Naive thymus-derived CD4-positive, alpha-beta T cell (primary cell): ENCODE measurements around the gene TEX52. TPM values are rescaled to one million over a fixed set of nuclear protein-coding genes. Genes with fewer than 3 reads are reported as not detected.

ENCODE experiments used
- ATAC-seq: fragments of 150-1000 bp; cut with Tn5 transposase; 2 replicates; pipeline ENCODE4 v1.10.0; 2021; ENCODE audit warnings: mild to moderate bottlenecking, moderate library complexity
- CTCF ChIA-PET: fragments of 350-600 bp; sonication (Branson Sonifier 250); formaldehyde crosslinking; loops from one replicate; lab custom pipeline; 2021; ENCODE audit warnings: antibody characterized with exemption; lab: Charles Lee
- POLR2A ChIA-PET: fragments of 350-600 bp; sonication (Branson Sonifier 250); formaldehyde crosslinking; loops from one replicate; lab custom pipeline; 2021; ENCODE audit warnings: antibody characterized with exemption, inconsistent platforms; lab: Charles Lee
- DNase-seq, 9 donors: peaks; one replicate each; pipeline versions ENCODE4 v3.0.0 to v3.0.0-alpha.2; 2020 to 2022; ENCODE audit warnings: mixed read lengths in 1 of 9
- H3K27ac ChIP-seq: one replicate; pipeline ENCODE4 v1.7.0; 2013; ENCODE audit warnings: mild to moderate bottlenecking, low read depth, low read length, moderate library complexity
- H3K27me3 ChIP-seq, 2 donors: one replicate each; pipeline ENCODE4 v1.7.0; 2013; ENCODE audit warnings: low read length in 2 of 2, mild to moderate bottlenecking in 2 of 2, moderate library complexity in 2 of 2; ENCODE audit not compliant: control insufficient read depth in 2 of 2, insufficient read depth in 2 of 2
- H3K36me3 ChIP-seq, 3 experiments: 1 replicate in 2 of 3; 2 replicates in 1 of 3; pipeline ENCODE4 v1.7.0; 2013; ENCODE audit warnings: low read length in 3 of 3, mild to moderate bottlenecking in 3 of 3, moderate library complexity in 1 of 3; ENCODE audit not compliant: insufficient read depth in 3 of 3, control insufficient read depth in 2 of 3
- H3K4me1 ChIP-seq, 2 donors: one replicate each; pipeline ENCODE4 v1.7.0; 2013; ENCODE audit warnings: low read length in 2 of 2, mild to moderate bottlenecking in 2 of 2, moderate library complexity in 1 of 2; ENCODE audit not compliant: control insufficient read depth in 2 of 2, insufficient read depth in 2 of 2
- H3K4me3 ChIP-seq: 2 replicates; pipeline ENCODE4 v1.7.0; 2013; ENCODE audit warnings: mild to moderate bottlenecking, low read length
- H3K9me3 ChIP-seq, 3 experiments: 1 replicate in 2 of 3; 2 replicates in 1 of 3; pipeline ENCODE4 v1.7.0; 2013; ENCODE audit warnings: low read length in 3 of 3; ENCODE audit not compliant: control insufficient read depth in 2 of 3
- H3K27ac Mint-ChIP-seq, 9 donors: one replicate each; pipeline ENCODE4 v1.8.0; 2020 to 2022; ENCODE audit warnings: mixed read lengths in 9 of 9, mild to moderate bottlenecking in 8 of 9, moderate library complexity in 5 of 9, inconsistent platforms in 2 of 9
- H3K27me3 Mint-ChIP-seq, 5 donors: one replicate each; pipeline ENCODE4 v1.8.0; 2021 to 2022; ENCODE audit warnings: mixed read lengths in 5 of 5, mild to moderate bottlenecking in 1 of 5
- H3K36me3 Mint-ChIP-seq, 5 donors: one replicate each; pipeline ENCODE4 v1.8.0; 2020 to 2022; ENCODE audit warnings: mixed read lengths in 5 of 5, mild to moderate bottlenecking in 3 of 5, inconsistent platforms in 1 of 5
- H3K4me1 Mint-ChIP-seq, 7 donors: one replicate each; pipeline ENCODE4 v1.8.0; 2020 to 2022; ENCODE audit warnings: mixed read lengths in 7 of 7, mild to moderate bottlenecking in 3 of 7, inconsistent platforms in 1 of 7
- H3K4me3 Mint-ChIP-seq, 10 donors: one replicate each; pipeline ENCODE4 v1.8.0; 2020 to 2022; ENCODE audit warnings: mild to moderate bottlenecking in 10 of 10, mixed read lengths in 10 of 10, moderate library complexity in 6 of 10, inconsistent platforms in 2 of 10
- H3K9me3 Mint-ChIP-seq, 11 donors: one replicate each; pipeline ENCODE4 v1.8.0; 2020 to 2022; ENCODE audit warnings: mixed read lengths in 11 of 11, mild to moderate bottlenecking in 4 of 11, inconsistent platforms in 1 of 11, moderate library complexity in 1 of 11
- intact Hi-C, 2 donors: fragments of 100-400 bp; cut with micrococcal nuclease; formaldehyde crosslinking; loops; one replicate each; pipeline ENCODE4 v1.15.1; 2023
- polyA plus RNA-seq, 2 donors: library from polyadenylated mRNA; unstranded; fragments of 300-500 nt; fragmentation: Illumina TruSeq; gene quantifications; one replicate each; pipeline ENCODE4 v1.2.3, GENCODE V29; 2021
- total RNA-seq, 6 experiments: library from RNA in 5 of 6; stranded (reverse) in 5 of 6; gene quantifications; 1 replicate in 5 of 6; 2 replicates in 1 of 6; pipeline ENCODE4 v1.2.3 and lab custom pipeline; 2021 to 2026

The TEX52 gene
- total and polyA plus RNA-seq, 7 experiments from 2014 or later = not detected

GRCh38 chr12:2862876-2863275 is 6.0 kb upstream of the TEX52 start:
- Mint-ChIP-seq H3K9me3 (no peaks in the 10 kb centered on the region), H3K4me1 (peaks cover 0 to 6% (median 0%) of the 10 kb centered on the region in 7 donors), H3K36me3 (peaks cover 0 to 26% (median 6%) of the 10 kb centered on the region in 5 donors), H3K27me3 (no peaks in the 10 kb centered on the region), H3K27ac (peak overlapping the region in 1 of 9 donors; percentile 43), H3K4me3 (no peak overlapping the region)
- Histone ChIP-seq H3K4me3 (no peak overlapping the region), H3K27ac (no peak overlapping the region), H3K9me3 (no peaks in the 10 kb centered on the region), H3K4me1 (no peaks in the 10 kb centered on the region), H3K27me3 (no peaks in the 10 kb centered on the region), H3K36me3 (peaks cover 0 to 19% (median 0%) of the 10 kb centered on the region in 3 experiments)
- intact Hi-C loops = no loop called here
- POLR2A ChIA-PET = no interaction called here
- no peak for DNase-seq
- no peak for ATAC-seq
- CTCF ChIA-PET = no interaction called here

GRCh38 chr12:2860170-2860569 is 3.3 kb upstream of the TEX52 start:
- peaks cover 0 to 5% (median 0%) of the 10 kb centered on the region in 7 donors for H3K4me1 Mint-ChIP-seq
- Histone ChIP-seq H3K4me1 (no peaks in the 10 kb centered on the region), H3K27me3 (no peaks in the 10 kb centered on the region), H3K9me3 (no peaks in the 10 kb centered on the region), H3K4me3 (no peak overlapping the region), H3K36me3 (peaks cover 0 to 29% (median 0%) of the 10 kb centered on the region in 3 experiments), H3K27ac (no peak overlapping the region)
- H3K36me3 Mint-ChIP-seq = peaks cover 0 to 21% (median 12%) of the 10 kb centered on the region in 5 donors
- no peak overlapping the region for H3K4me3 Mint-ChIP-seq
- intact Hi-C loops = no loop called here
- peak overlapping the region in 2 of 9 donors; percentile 7 to 31 for H3K27ac Mint-ChIP-seq
- no peaks in the 10 kb centered on the region for H3K27me3 Mint-ChIP-seq
- H3K9me3 Mint-ChIP-seq = no peaks in the 10 kb centered on the region
- CTCF ChIA-PET = no interaction called here
- no peak for DNase-seq
- POLR2A ChIA-PET = no interaction called here
- ATAC-seq = no peak

- H3K4me1 ChIP-seq = no peaks in the 10 kb centered on the region
- ATAC-seq (no peak), DNase-seq (no peak)
- intact Hi-C loops = no loop called here
- Mint-ChIP-seq H3K36me3 (peaks cover 0 to 24% (median 9%) of the 10 kb centered on the region in 5 donors), H3K27me3 (no peaks in the 10 kb centered on the region), H3K9me3 (no peaks in the 10 kb centered on the region), H3K27ac (no peak overlapping the region), H3K4me1 (peaks cover 0 to 5% (median 0%) of the 10 kb centered on the region in 7 donors), H3K4me3 (no peak overlapping the region)
- H3K27ac ChIP-seq = no peak overlapping the region
- H3K36me3 ChIP-seq = peaks cover 0 to 31% (median 0%) of the 10 kb centered on the region in 3 experiments
- no peaks in the 10 kb centered on the region for H3K27me3 ChIP-seq
- CTCF ChIA-PET = no interaction called here
- no peaks in the 10 kb centered on the region for H3K9me3 ChIP-seq
- H3K4me3 ChIP-seq = no peak overlapping the region
- POLR2A ChIA-PET = no interaction called here
These were observed 2.1 kb upstream of the TEX52 start for GRCh38 chr12:2858944-2859421.

GRCh38 chr12:2858334-2858733 is 1.5 kb upstream of the TEX52 start:
- ATAC-seq (no peak), DNase-seq (no peak)
- H3K27me3 ChIP-seq = no peaks in the 10 kb centered on the region
- H3K4me3 ChIP-seq = no peak overlapping the region
- no peaks in the 10 kb centered on the region for H3K4me1 ChIP-seq
- ChIA-PET POLR2A (no interaction called here), CTCF (no interaction called here)
- H3K4me1 Mint-ChIP-seq = peaks cover 0 to 5% (median 2%) of the 10 kb centered on the region in 7 donors
- peak overlapping the region in 1 of 9 donors; percentile 45 for H3K27ac Mint-ChIP-seq
- no peaks in the 10 kb centered on the region for H3K9me3 ChIP-seq
- H3K9me3 Mint-ChIP-seq = no peaks in the 10 kb centered on the region
- peaks cover 0 to 21% (median 10%) of the 10 kb centered on the region in 5 donors for H3K36me3 Mint-ChIP-seq
- no peak overlapping the region for H3K4me3 Mint-ChIP-seq
- peaks cover 0 to 31% (median 0%) of the 10 kb centered on the region in 3 experiments for H3K36me3 ChIP-seq
- intact Hi-C loops = no loop called here
- no peaks in the 10 kb centered on the region for H3K27me3 Mint-ChIP-seq
- no peak overlapping the region for H3K27ac ChIP-seq

DNA sequence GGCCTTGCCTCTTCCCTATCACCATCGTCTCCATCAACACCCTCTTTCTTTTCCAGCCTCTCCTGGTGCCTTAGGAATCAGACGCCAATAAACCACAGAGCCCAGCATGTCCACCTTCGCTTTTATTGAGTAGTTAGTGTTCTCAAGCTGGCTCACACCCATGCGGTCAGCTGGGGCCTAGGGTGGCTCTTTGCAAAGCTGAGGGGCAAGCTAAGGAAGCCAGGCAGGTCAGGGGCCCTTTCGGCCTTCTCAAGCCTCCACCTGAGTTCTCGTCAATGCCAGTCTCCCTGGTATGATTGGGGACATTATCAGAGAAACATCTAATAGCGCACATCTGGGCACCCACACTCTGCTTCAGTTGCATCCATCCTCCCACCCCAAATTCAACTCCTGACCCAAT is 737 bp upstream of the TEX52 start:
- no peak overlapping the region for H3K4me3 Mint-ChIP-seq
- H3K9me3 Mint-ChIP-seq = no peaks in the 10 kb centered on the region
- H3K27me3 Mint-ChIP-seq = no peaks in the 10 kb centered on the region
- no peak overlapping the region for H3K27ac Mint-ChIP-seq
- peaks cover 0 to 5% (median 2%) of the 10 kb centered on the region in 7 donors for H3K4me1 Mint-ChIP-seq
- intact Hi-C loops = no loop called here
- peaks cover 0 to 31% (median 0%) of the 10 kb centered on the region in 3 experiments for H3K36me3 ChIP-seq
- no peak for DNase-seq
- H3K4me3 ChIP-seq = no peak overlapping the region
- H3K36me3 Mint-ChIP-seq = peaks cover 0 to 21% (median 10%) of the 10 kb centered on the region in 5 donors
- ChIA-PET POLR2A (no interaction called here), CTCF (no interaction called here)
- no peaks in the 10 kb centered on the region for H3K9me3 ChIP-seq
- no peaks in the 10 kb centered on the region for H3K4me1 ChIP-seq
- H3K27ac ChIP-seq = no peak overlapping the region
- ATAC-seq = no peak
- no peaks in the 10 kb centered on the region for H3K27me3 ChIP-seq

DNA sequence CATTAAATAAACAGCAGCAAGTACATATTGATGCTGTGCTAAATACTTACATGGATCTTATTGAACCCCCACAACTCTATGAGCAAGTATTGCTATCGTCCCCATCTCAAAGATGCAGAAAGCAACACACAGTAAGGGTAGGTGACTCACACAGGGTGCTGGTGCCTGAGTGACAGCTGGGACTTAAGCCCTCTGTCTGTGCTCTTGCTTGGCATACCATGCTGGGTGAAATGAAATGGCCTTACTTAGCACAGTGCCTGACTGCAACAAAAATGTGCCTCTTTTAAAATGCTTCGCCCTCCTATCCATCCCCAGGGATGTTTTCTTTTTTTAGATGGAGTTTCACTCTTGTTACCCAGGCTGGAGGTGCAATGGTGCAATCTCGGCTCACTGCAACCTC is 788 bp downstream of the TEX52 start:
- H3K27ac Mint-ChIP-seq = peak overlapping the region in 3 of 9 donors; percentile 4 to 87 (median 41)
- intact Hi-C loops = no loop called here

GRCh38 chr12:2855546-2855945 is 1.3 kb downstream of the TEX52 start:
- Histone ChIP-seq H3K27ac (no peak overlapping the region), H3K36me3 (peaks cover 0 to 31% (median 0%) of the 10 kb centered on the region in 3 experiments), H3K9me3 (no peaks in the 10 kb centered on the region), H3K4me1 (no peaks in the 10 kb centered on the region), H3K4me3 (no peak overlapping the region), H3K27me3 (no peaks in the 10 kb centered on the region)
- intact Hi-C loops = no loop called here
- Mint-ChIP-seq H3K36me3 (peaks cover 0 to 21% (median 8%) of the 10 kb centered on the region in 5 donors), H3K27me3 (no peaks in the 10 kb centered on the region), H3K4me1 (peaks cover 0 to 5% (median 2%) of the 10 kb centered on the region in 7 donors), H3K27ac (peak overlapping the region in 1 of 9 donors; percentile 87), H3K4me3 (no peak overlapping the region), H3K9me3 (no peaks in the 10 kb centered on the region)
- ATAC-seq (no peak), DNase-seq (no peak)
- ChIA-PET CTCF (no interaction called here), POLR2A (no interaction called here)

More for the DNA sequence above, 788 bp downstream of the TEX52 start:
- Mint-ChIP-seq H3K4me3 (no peak overlapping the region), H3K4me1 (peaks cover 0 to 5% (median 2%) of the 10 kb centered on the region in 7 donors), H3K36me3 (peaks cover 0 to 21% (median 8%) of the 10 kb centered on the region in 5 donors), H3K9me3 (no peaks in the 10 kb centered on the region), H3K27me3 (no peaks in the 10 kb centered on the region)
- Histone ChIP-seq H3K4me1 (no peaks in the 10 kb centered on the region), H3K27me3 (no peaks in the 10 kb centered on the region), H3K4me3 (no peak overlapping the region), H3K27ac (no peak overlapping the region), H3K36me3 (peaks cover 0 to 31% (median 0%) of the 10 kb centered on the region in 3 experiments), H3K9me3 (no peaks in the 10 kb centered on the region)
- CTCF ChIA-PET = no interaction called here
- POLR2A ChIA-PET = no interaction called here
- ATAC-seq = no peak
- DNase-seq = no peak
